Peyer's patch (tissue), 4 donors: ENCODE measurements around the gene MRPS23.

Source experiments
- POLR2A ChIP-seq, 2 donors: fragments of 450-650 bp; IDR thresholded peaks; one replicate each; pipeline ENCODE4 v1.5.1; 2017; ENCODE audit warnings: antibody characterized with exemption in 2 of 2, mild to moderate bottlenecking in 2 of 2, moderate library complexity in 2 of 2
- TF ChIP-seq, protein P1 (sequence below), 6 experiments: fragments of 450-650 bp in 4 of 6; fragments of 200-600 bp in 2 of 6; sonication (generic) in 1 of 6; IDR thresholded peaks; one replicate each; pipeline ENCODE4 v1.5.1; 2017 to 2019; ENCODE audit warnings: antibody characterized with exemption in 6 of 6, mild to moderate bottlenecking in 3 of 6, moderate library complexity in 1 of 6

GRCh38 chr17:57890857-57891232 lies 41.0 kb upstream of the MRPS23 start:
- TF ChIP-seq POLR2A (IDR thresholded peaks at IDR 0.05): no peak
- TF ChIP-seq, protein P1, sequence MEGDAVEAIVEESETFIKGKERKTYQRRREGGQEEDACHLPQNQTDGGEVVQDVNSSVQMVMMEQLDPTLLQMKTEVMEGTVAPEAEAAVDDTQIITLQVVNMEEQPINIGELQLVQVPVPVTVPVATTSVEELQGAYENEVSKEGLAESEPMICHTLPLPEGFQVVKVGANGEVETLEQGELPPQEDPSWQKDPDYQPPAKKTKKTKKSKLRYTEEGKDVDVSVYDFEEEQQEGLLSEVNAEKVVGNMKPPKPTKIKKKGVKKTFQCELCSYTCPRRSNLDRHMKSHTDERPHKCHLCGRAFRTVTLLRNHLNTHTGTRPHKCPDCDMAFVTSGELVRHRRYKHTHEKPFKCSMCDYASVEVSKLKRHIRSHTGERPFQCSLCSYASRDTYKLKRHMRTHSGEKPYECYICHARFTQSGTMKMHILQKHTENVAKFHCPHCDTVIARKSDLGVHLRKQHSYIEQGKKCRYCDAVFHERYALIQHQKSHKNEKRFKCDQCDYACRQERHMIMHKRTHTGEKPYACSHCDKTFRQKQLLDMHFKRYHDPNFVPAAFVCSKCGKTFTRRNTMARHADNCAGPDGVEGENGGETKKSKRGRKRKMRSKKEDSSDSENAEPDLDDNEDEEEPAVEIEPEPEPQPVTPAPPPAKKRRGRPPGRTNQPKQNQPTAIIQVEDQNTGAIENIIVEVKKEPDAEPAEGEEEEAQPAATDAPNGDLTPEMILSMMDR (IDR thresholded peaks at IDR 0.05): no peak
